ENCODE results near the gene TLL1.

- TF ChIP-seq CREB1 (CRISPR knock-in tag; IDR thresholded peaks at IDR 0.05), result no peak
- no peak for TF ChIP-seq CTCF (IDR thresholded peaks at IDR 0.05)
- TF ChIP-seq ATF6 (CRISPR knock-in tag; IDR thresholded peaks at IDR 0.05), result no peak
- no peak for TF ChIP-seq SMAD3 (CRISPR knock-in tag; IDR thresholded peaks at IDR 0.05; ENCODE audit: borderline replicate concordance)
- no peak for TF ChIP-seq HMGA2 (CRISPR knock-in tag; IDR thresholded peaks at IDR 0.05)
- no peak for TF ChIP-seq ZNF121 (CRISPR knock-in tag; IDR thresholded peaks at IDR 0.05)
- TF ChIP-seq ESRRA (CRISPR knock-in tag; IDR thresholded peaks at IDR 0.05; ENCODE audit: borderline replicate concordance), result no peak
- no peak for TF ChIP-seq JUN (CRISPR knock-in tag; IDR thresholded peaks at IDR 0.05)
These were observed 118.5 kb downstream of the TLL1 start for GRCh38 chr4:165991325-165992180.

Data from WTC11 (cell line).